GM23338 (cell line): ENCODE data around the gene SLC3A2. TPM values are rescaled to one million over a fixed set of nuclear protein-coding genes. Genes with fewer than 3 reads are reported as not detected.

Source experiments
- ATAC-seq: fragments of 200-7000 bp; cut with Tn5 transposase; 3 replicates; pipeline ENCODE4 v1.9.1; 2020
- DNase-seq: peaks from one replicate; pipeline ENCODE4 v3.0.0-alpha.2; 2015; ENCODE audit warnings: low spot score
- H2AFZ ChIP-seq: fragments of 200-600 bp; sonication (generic); 2 replicates; pipeline ENCODE4 v1.8.0; 2016; ENCODE audit warnings: antibody characterized with exemption, mild to moderate bottlenecking, moderate library complexity
- H3F3A ChIP-seq: fragments of 200-600 bp; sonication (generic); replicated peaks from 2 replicates; pipeline ENCODE4 v1.8.0; 2017; ENCODE audit warnings: antibody characterized with exemption, mixed run types, low read depth
- H3K27ac ChIP-seq: fragments of 200-600 bp; sonication (generic); 2 replicates; pipeline ENCODE4 v1.6.1; 2016; ENCODE audit warnings: low read depth
- H3K27me3 ChIP-seq: fragments of 200-600 bp; sonication (generic); 2 replicates; pipeline ENCODE4 v1.8.0; 2016; ENCODE audit warnings: mild to moderate bottlenecking, mixed run types, moderate library complexity; ENCODE audit not compliant: insufficient read depth
- H3K36me3 ChIP-seq: fragments of 200-600 bp; sonication (generic); 2 replicates; pipeline ENCODE4 v1.8.0; 2016; ENCODE audit warnings: mild to moderate bottlenecking; ENCODE audit not compliant: insufficient read depth
- H3K4me1 ChIP-seq: fragments of 200-600 bp; sonication (generic); 2 replicates; pipeline ENCODE4 v1.8.0; 2016; ENCODE audit warnings: mild to moderate bottlenecking, moderate library complexity; ENCODE audit not compliant: insufficient read depth
- H3K4me2 ChIP-seq: fragments of 200-600 bp; sonication (generic); 2 replicates; pipeline ENCODE4 v1.7.1; 2017; ENCODE audit warnings: mixed run types
- H3K4me3 ChIP-seq: fragments of 200-600 bp; sonication (generic); 2 replicates; pipeline ENCODE4 v1.6.1; 2016; ENCODE audit warnings: mixed run types
- H3K79me2 ChIP-seq: fragments of 200-600 bp; sonication (generic); replicated peaks from 2 replicates; pipeline ENCODE4 v1.8.0; 2017; ENCODE audit warnings: mild to moderate bottlenecking; ENCODE audit not compliant: insufficient read depth
- H3K9me2 ChIP-seq: fragments of 200-600 bp; sonication (generic); 2 replicates; pipeline ENCODE4 v1.8.0; 2017; ENCODE audit not compliant: insufficient read depth
- H4K20me1 ChIP-seq: fragments of 200-600 bp; sonication (generic); replicated peaks from 2 replicates; pipeline ENCODE4 v1.8.0; 2017; ENCODE audit warnings: mild to moderate bottlenecking; ENCODE audit not compliant: insufficient read depth
- H3K27ac Mint-ChIP-seq: 2 replicates; pipeline ENCODE4 v1.8.0; 2020; ENCODE audit warnings: inconsistent platforms, mild to moderate bottlenecking, moderate library complexity, mixed read lengths
- H3K27me3 Mint-ChIP-seq: 3 replicates; pipeline ENCODE4 v1.8.0; 2022; ENCODE audit warnings: low read depth, mild to moderate bottlenecking, moderate library complexity, mixed read lengths, inconsistent platforms; ENCODE audit not compliant: insufficient read depth, poor library complexity
- H3K36me3 Mint-ChIP-seq: 3 replicates; pipeline ENCODE4 v1.8.0; 2021; ENCODE audit warnings: low read depth, mild to moderate bottlenecking, inconsistent platforms, moderate library complexity, mixed read lengths
- H3K4me1 Mint-ChIP-seq: 3 replicates; pipeline ENCODE4 v1.8.0; 2020; ENCODE audit warnings: mild to moderate bottlenecking, inconsistent platforms, mixed read lengths
- H3K4me3 Mint-ChIP-seq: 3 replicates; pipeline ENCODE4 v1.8.0; 2021; ENCODE audit warnings: moderate library complexity, mild to moderate bottlenecking, inconsistent platforms, mixed read lengths
- H3K9me3 Mint-ChIP-seq: 3 replicates; pipeline ENCODE4 v1.8.0; 2020; ENCODE audit warnings: moderate library complexity, mild to moderate bottlenecking, inconsistent platforms, mixed read lengths
- EZH2 ChIP-seq: fragments of 200-600 bp; sonication (generic); IDR thresholded peaks from one replicate; pipeline ENCODE4 v1.8.0; 2017; ENCODE audit warnings: antibody characterized with exemption, mild to moderate bottlenecking, low read depth; ENCODE audit not compliant: unreplicated experiment
- NANOG ChIP-seq: IDR thresholded peaks from 2 replicates; pipeline ENCODE4 v1.6.1; 2016; ENCODE audit warnings: antibody characterized with exemption, borderline replicate concordance
- POLR2AphosphoS5 ChIP-seq: IDR thresholded peaks from 2 replicates; pipeline ENCODE4 v1.6.1; 2016; ENCODE audit warnings: antibody characterized with exemption, low read depth
- REST ChIP-seq: IDR thresholded peaks from one replicate; pipeline ENCODE4 v1.6.1; 2018; ENCODE audit warnings: antibody characterized with exemption; ENCODE audit not compliant: unreplicated experiment
- STAT1 ChIP-seq: IDR thresholded peaks from one replicate; pipeline ENCODE4 v1.6.1; 2016; ENCODE audit warnings: antibody characterized with exemption; ENCODE audit not compliant: unreplicated experiment
- ZNF331 ChIP-seq: fragments of 250-450 bp; sonication (Bioruptor Pico); IDR thresholded peaks from 2 replicates; pipeline ENCODE4 v1.5.0; 2020; ENCODE audit warnings: low read depth, mild to moderate bottlenecking, moderate library complexity
- polyA plus RNA-seq: library from polyadenylated mRNA; unstranded; fragments of >200 nt; fragmentation: Nextera tagmentation; extraction: Ambion mirVana; gene quantifications from 2 replicates; pipeline ENCODE4 v1.2.1, GENCODE V29; 2016
- total RNA-seq: library from RNA; depleted of rRNA; stranded (reverse); fragments of >200 nt; shearing (Covaris generic); gene quantifications from 2 replicates; pipeline ENCODE4 v1.2.3, GENCODE V29; 2014

The SLC3A2 gene
- total and polyA plus RNA-seq, 2 experiments from 2014 or later: 240 to 425 TPM

- Histone ChIP-seq H3K27me3 (peaks cover 86% of the 10 kb centered on the region), H3K4me3 (peak overlapping the region; percentile 90), H3K4me2 (peak overlapping the region; percentile 98), H2AFZ (peak overlapping the region; percentile 98), H3K36me3 (no peaks in the 10 kb centered on the region), H3F3A (peaks cover 24% of the 10 kb centered on the region), H4K20me1 (no peaks in the 10 kb centered on the region), H3K4me1 (peaks cover 30% of the 10 kb centered on the region), H3K27ac (no peak overlapping the region), H3K9me2 (no peaks in the 10 kb centered on the region), H3K79me2 (no peaks in the 10 kb centered on the region)
- ATAC-seq (peak; percentile 3; the same call in 2 of the 3 replicates), DNase-seq (no peak)
- Mint-ChIP-seq H3K27me3 (peaks cover 81% of the 10 kb centered on the region), H3K9me3 (no peaks in the 10 kb centered on the region), H3K4me1 (peaks cover 44% of the 10 kb centered on the region), H3K4me3 (peak overlapping the region; percentile 77), H3K27ac (no peak overlapping the region), H3K36me3 (no peaks in the 10 kb centered on the region)
- TF ChIP-seq REST (no peak), EZH2 (peak; percentile 69), STAT1 (no peak)
Measured at GRCh38 chr11:62926680-62927455, 46.2 kb downstream of the SLC3A2 start.

GRCh38 chr11:62928011-62928410 is 47.3 kb downstream of the SLC3A2 start:
- Mint-ChIP-seq H3K36me3 (no peaks in the 10 kb centered on the region), H3K4me1 (peaks cover 39% of the 10 kb centered on the region), H3K27ac (no peak overlapping the region), H3K27me3 (peaks cover 72% of the 10 kb centered on the region), H3K9me3 (no peaks in the 10 kb centered on the region), H3K4me3 (peak overlapping the region; percentile 23; the same call in 1 of the 3 replicates)
- H3K36me3 ChIP-seq: no peaks in the 10 kb centered on the region
- peak overlapping the region; percentile 90; the same call in 1 of the 2 replicates for H3K4me3 ChIP-seq
- no peaks in the 10 kb centered on the region for H4K20me1 ChIP-seq
- peaks cover 26% of the 10 kb centered on the region for H3K4me1 ChIP-seq
- H3F3A ChIP-seq: peaks cover 19% of the 10 kb centered on the region
- no peaks in the 10 kb centered on the region for H3K79me2 ChIP-seq
- peak; percentile 2; the same call in 1 of the 3 replicates for ATAC-seq
- DNase-seq: no peak
- H3K27me3 ChIP-seq: peaks cover 76% of the 10 kb centered on the region
- H3K4me2 ChIP-seq: peak overlapping the region; percentile 98
- H3K9me2 ChIP-seq: no peaks in the 10 kb centered on the region
- TF ChIP-seq NANOG (no peak), ZNF331 (CRISPR knock-in tag) (no peak)
- H3K27ac ChIP-seq: no peak overlapping the region
- H2AFZ ChIP-seq: 0 out of 2 replicates have a peak overlapping the region, but pooled peaks have one; percentile 23

GRCh38 chr11:62930157-62930556 is 49.5 kb downstream of the SLC3A2 start:
- H3K9me3 Mint-ChIP-seq: no peaks in the 10 kb centered on the region
- peaks cover 13% of the 10 kb centered on the region for H3F3A ChIP-seq
- H3K4me1 ChIP-seq: peaks cover 28% of the 10 kb centered on the region
- H3K27me3 ChIP-seq: peaks cover 55% of the 10 kb centered on the region
- no peaks in the 10 kb centered on the region for H3K9me2 ChIP-seq
- no peaks in the 10 kb centered on the region for H3K79me2 ChIP-seq
- H3K4me2 ChIP-seq: no peak overlapping the region
- no peak overlapping the region for H3K4me3 ChIP-seq
- DNase-seq: no peak
- H3K27ac Mint-ChIP-seq: no peak overlapping the region
- H3K27ac ChIP-seq: no peak overlapping the region
- H3K27me3 Mint-ChIP-seq: peaks cover 52% of the 10 kb centered on the region
- TF ChIP-seq POLR2AphosphoS5: no peak
- TF ChIP-seq EZH2: peak; percentile 3
- H3K4me3 Mint-ChIP-seq: no peak overlapping the region; the same call in 2 of the 3 replicates
- no peaks in the 10 kb centered on the region for H4K20me1 ChIP-seq
- H2AFZ ChIP-seq: no peak overlapping the region; the same call in 1 of the 2 replicates
- H3K36me3 Mint-ChIP-seq: no peaks in the 10 kb centered on the region
- no peak for ATAC-seq
- peaks cover 40% of the 10 kb centered on the region for H3K4me1 Mint-ChIP-seq
- H3K36me3 ChIP-seq: no peaks in the 10 kb centered on the region
